Peyer's patch (tissue), 4 donors: ENCODE measurements around the gene LRRC17. TPM values are rescaled to one million over a fixed set of nuclear protein-coding genes. Genes with fewer than 3 reads are reported as not detected.

Experiments used
- DNase-seq, 3 donors: peaks; one replicate each; pipeline ENCODE4 v3.0.0-alpha.2; 2017 to 2019
- H3K27ac ChIP-seq, 4 donors: fragments of 200-600 bp; sonication (generic); one replicate each; pipeline ENCODE4 v1.5.1; 2016 to 2019
- H3K27me3 ChIP-seq, 2 donors: fragments of 200-600 bp; sonication (generic); one replicate each; pipeline ENCODE4 v1.5.1; 2019
- H3K36me3 ChIP-seq, 3 donors: fragments of 200-600 bp; sonication (generic); one replicate each; pipeline ENCODE4 v1.5.1; 2016 to 2019
- H3K4me1 ChIP-seq, 4 donors: fragments of 200-600 bp; sonication (generic); one replicate each; pipeline ENCODE4 v1.5.1; 2016 to 2019
- H3K4me3 ChIP-seq, 4 donors: fragments of 200-600 bp; sonication (generic); 1 replicate in 3 of 4; 2 replicates in 1 of 4; pipeline ENCODE4 v1.5.1; 2016 to 2019; ENCODE audit warnings: mild to moderate bottlenecking in 1 of 4
- H3K9me3 ChIP-seq, 4 donors: fragments of 200-600 bp; sonication (generic); one replicate each; pipeline ENCODE4 v1.5.1; 2016 to 2019; ENCODE audit warnings: mild to moderate bottlenecking in 1 of 4
- POLR2A ChIP-seq, 2 donors: fragments of 450-650 bp; IDR thresholded peaks; one replicate each; pipeline ENCODE4 v1.5.1; 2017; ENCODE audit warnings: antibody characterized with exemption in 2 of 2, mild to moderate bottlenecking in 2 of 2, moderate library complexity in 2 of 2
- total RNA-seq, 4 donors: library from RNA; depleted of rRNA; stranded (reverse); fragments of >200 nt; gene quantifications; one replicate each; pipeline ENCODE4 v1.1.0, GENCODE V29; 2016
- TF ChIP-seq, protein P1 (sequence below), 6 experiments: fragments of 450-650 bp in 4 of 6; fragments of 200-600 bp in 2 of 6; sonication (generic) in 1 of 6; IDR thresholded peaks; one replicate each; pipeline ENCODE4 v1.5.1; 2017 to 2019; ENCODE audit warnings: antibody characterized with exemption in 6 of 6, mild to moderate bottlenecking in 3 of 6, moderate library complexity in 1 of 6

LRRC17 gene
- total RNA-seq, 4 donors from 2014 or later, result 0.40 to 5.8 (median 2.1) TPM

GRCh38 chr7:102935450-102936115, 22.8 kb downstream of the LRRC17 start:
- no peak for DNase-seq
- H3K36me3 ChIP-seq, result no peaks in the 10 kb centered on the region
- no peak for TF ChIP-seq POLR2A (IDR thresholded peaks at IDR 0.05)
- TF ChIP-seq, protein P1, sequence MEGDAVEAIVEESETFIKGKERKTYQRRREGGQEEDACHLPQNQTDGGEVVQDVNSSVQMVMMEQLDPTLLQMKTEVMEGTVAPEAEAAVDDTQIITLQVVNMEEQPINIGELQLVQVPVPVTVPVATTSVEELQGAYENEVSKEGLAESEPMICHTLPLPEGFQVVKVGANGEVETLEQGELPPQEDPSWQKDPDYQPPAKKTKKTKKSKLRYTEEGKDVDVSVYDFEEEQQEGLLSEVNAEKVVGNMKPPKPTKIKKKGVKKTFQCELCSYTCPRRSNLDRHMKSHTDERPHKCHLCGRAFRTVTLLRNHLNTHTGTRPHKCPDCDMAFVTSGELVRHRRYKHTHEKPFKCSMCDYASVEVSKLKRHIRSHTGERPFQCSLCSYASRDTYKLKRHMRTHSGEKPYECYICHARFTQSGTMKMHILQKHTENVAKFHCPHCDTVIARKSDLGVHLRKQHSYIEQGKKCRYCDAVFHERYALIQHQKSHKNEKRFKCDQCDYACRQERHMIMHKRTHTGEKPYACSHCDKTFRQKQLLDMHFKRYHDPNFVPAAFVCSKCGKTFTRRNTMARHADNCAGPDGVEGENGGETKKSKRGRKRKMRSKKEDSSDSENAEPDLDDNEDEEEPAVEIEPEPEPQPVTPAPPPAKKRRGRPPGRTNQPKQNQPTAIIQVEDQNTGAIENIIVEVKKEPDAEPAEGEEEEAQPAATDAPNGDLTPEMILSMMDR (IDR thresholded peaks at IDR 0.05), result no peak
- no peak overlapping the region for H3K4me3 ChIP-seq
- H3K9me3 ChIP-seq, result no peaks in the 10 kb centered on the region
- peak overlapping the region in 1 of 4 donors; percentile 9 for H3K27ac ChIP-seq
- H3K4me1 ChIP-seq, result no peaks in the 10 kb centered on the region
- H3K27me3 ChIP-seq, result no peaks in the 10 kb centered on the region

GRCh38 chr7:102938679-102939078, 25.9 kb downstream of the LRRC17 start:
- no peaks in the 10 kb centered on the region for H3K4me1 ChIP-seq
- TF ChIP-seq POLR2A (IDR thresholded peaks at IDR 0.05), result no peak
- TF ChIP-seq, protein P1 (IDR thresholded peaks at IDR 0.05), result no peak
- no peaks in the 10 kb centered on the region for H3K36me3 ChIP-seq
- no peak overlapping the region for H3K4me3 ChIP-seq
- H3K27ac ChIP-seq, result no peak overlapping the region
- no peaks in the 10 kb centered on the region for H3K9me3 ChIP-seq
- no peaks in the 10 kb centered on the region for H3K27me3 ChIP-seq
- DNase-seq, result no peak

- Histone ChIP-seq H3K4me1 (no peaks in the 10 kb centered on the region), H3K4me3 (no peak overlapping the region), H3K27ac (no peak overlapping the region), H3K36me3 (no peaks in the 10 kb centered on the region), H3K27me3 (no peaks in the 10 kb centered on the region), H3K9me3 (no peaks in the 10 kb centered on the region)
- DNase-seq, result no peak
- TF ChIP-seq, protein P1 (IDR thresholded peaks at IDR 0.05), result no peak
- no peak for TF ChIP-seq POLR2A (IDR thresholded peaks at IDR 0.05)
These were observed 29.5 kb downstream of the LRRC17 start for GRCh38 chr7:102942181-102942866.

DNA sequence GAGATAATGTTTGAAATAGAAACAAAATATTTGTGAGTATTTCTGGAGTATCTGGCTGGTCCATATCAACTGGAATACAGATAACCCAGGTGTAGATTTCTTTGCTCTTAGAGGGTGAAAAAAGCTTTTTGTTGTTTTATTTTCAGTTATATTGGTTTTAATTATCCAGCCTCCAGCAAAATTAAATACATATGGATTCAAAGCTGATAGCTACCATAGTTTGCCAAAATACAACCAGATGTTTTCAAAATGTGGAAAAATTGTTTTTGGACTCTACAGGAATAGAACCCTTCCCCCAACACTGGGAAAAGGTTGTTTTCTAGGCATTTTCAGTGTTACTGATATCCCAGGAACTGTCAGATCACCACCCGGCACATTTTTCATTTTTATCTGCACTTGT, 30.1 kb downstream of the LRRC17 start:
- no peaks in the 10 kb centered on the region for H3K4me1 ChIP-seq
- no peaks in the 10 kb centered on the region for H3K9me3 ChIP-seq
- no peak for DNase-seq
- TF ChIP-seq, protein P1 (IDR thresholded peaks at IDR 0.05), result no peak
- no peak for TF ChIP-seq POLR2A (IDR thresholded peaks at IDR 0.05)
- no peaks in the 10 kb centered on the region for H3K27me3 ChIP-seq
- no peak overlapping the region for H3K4me3 ChIP-seq
- H3K27ac ChIP-seq, result no peak overlapping the region
- H3K36me3 ChIP-seq, result no peaks in the 10 kb centered on the region

DNA sequence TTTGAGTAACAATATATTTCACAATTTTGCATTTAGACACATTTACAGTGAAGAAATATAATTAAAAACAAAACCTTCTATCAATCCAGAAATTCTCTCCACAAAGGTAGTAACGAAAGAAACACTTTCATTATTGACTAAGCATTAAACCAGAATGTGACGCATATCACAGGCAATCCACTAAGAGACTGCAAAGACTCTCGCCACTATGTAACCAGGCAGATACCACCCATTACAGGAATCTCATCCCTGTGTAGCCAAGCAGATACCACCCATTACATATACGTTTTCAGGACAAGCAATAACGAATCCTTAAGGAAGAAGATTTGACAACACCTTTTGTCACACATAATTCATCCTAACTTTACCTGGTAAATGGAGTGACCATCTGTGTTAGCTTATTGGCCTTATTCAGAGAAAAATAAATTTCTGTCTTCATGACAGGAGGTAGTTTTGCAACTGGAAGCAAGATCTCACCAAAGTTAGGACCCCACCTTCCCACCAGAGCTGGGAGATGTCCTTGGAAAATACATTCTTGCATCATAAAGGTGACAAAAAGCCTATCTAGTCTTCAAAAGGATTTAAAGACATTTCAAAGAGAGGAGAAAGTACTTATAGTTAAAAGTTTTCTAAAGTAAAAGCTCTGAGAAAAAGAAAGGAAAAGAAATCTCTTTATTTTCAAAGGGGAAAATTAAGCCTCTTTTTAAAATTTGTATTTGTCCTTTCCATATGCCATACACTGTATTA, 30.8 kb downstream of the LRRC17 start:
- Histone ChIP-seq H3K27ac (no peak overlapping the region), H3K4me1 (no peaks in the 10 kb centered on the region), H3K4me3 (no peak overlapping the region), H3K36me3 (no peaks in the 10 kb centered on the region), H3K27me3 (no peaks in the 10 kb centered on the region), H3K9me3 (no peaks in the 10 kb centered on the region)
- DNase-seq, result no peak
- TF ChIP-seq, protein P1 (IDR thresholded peaks at IDR 0.05), result no peak
- TF ChIP-seq POLR2A (IDR thresholded peaks at IDR 0.05), result no peak
